22Rv1 (cell line): ENCODE results near the gene PLEKHA6.

Experiments used
- ZFX ChIP-seq: fragments of 450-650 bp; IDR thresholded peaks from 2 replicates; pipeline ENCODE4 v1.6.1; 2017; ENCODE audit warnings: antibody characterized with exemption, borderline replicate concordance
- TF ChIP-seq, protein P1 (sequence below): fragments of 450-650 bp; IDR thresholded peaks from 2 replicates; pipeline ENCODE4 v1.5.1; 2017; ENCODE audit warnings: mild to moderate bottlenecking

- TF ChIP-seq, protein P1, sequence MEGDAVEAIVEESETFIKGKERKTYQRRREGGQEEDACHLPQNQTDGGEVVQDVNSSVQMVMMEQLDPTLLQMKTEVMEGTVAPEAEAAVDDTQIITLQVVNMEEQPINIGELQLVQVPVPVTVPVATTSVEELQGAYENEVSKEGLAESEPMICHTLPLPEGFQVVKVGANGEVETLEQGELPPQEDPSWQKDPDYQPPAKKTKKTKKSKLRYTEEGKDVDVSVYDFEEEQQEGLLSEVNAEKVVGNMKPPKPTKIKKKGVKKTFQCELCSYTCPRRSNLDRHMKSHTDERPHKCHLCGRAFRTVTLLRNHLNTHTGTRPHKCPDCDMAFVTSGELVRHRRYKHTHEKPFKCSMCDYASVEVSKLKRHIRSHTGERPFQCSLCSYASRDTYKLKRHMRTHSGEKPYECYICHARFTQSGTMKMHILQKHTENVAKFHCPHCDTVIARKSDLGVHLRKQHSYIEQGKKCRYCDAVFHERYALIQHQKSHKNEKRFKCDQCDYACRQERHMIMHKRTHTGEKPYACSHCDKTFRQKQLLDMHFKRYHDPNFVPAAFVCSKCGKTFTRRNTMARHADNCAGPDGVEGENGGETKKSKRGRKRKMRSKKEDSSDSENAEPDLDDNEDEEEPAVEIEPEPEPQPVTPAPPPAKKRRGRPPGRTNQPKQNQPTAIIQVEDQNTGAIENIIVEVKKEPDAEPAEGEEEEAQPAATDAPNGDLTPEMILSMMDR: no peak
- no peak for TF ChIP-seq ZFX
These were observed 10.1 kb downstream of the PLEKHA6 start for GRCh38 chr1:204349602-204350001.
